Measurements from ENCODE around the gene MYO9B.

GRCh38 chr19:17156296-17156946, 80.8 kb downstream of the MYO9B start:
- TF ChIP-seq CTCF (IDR thresholded peaks at IDR 0.05; ENCODE audit: borderline replicate concordance, extremely low read depth, low read length, poor library complexity, severe bottlenecking) (no peak), EZH2 (IDR thresholded peaks at IDR 0.05; ENCODE audit: borderline replicate concordance, low read depth, low read length, severe bottlenecking) (no peak)

Measured in DND-41 (cell line).